ENCODE results near the gene ATL2.

DNA sequence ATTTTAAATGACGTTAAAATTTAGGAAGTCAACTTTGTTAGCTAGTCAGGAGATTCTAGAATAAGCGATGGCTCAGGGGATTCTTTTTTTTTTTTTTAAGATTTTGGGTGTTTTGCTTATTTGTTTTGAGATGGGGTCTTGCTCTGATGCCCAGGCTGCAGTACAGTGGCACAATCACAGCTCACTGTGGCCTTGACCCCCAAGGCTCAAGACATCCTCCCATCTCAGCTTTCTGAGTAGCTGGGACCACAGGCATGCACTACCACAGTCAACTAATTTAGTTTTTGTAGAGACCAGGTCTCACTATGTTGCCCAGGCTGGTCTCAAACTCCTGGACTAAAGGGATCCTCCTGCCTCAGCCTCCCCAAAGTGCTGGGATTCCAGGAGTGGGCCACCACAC, 16.9 kb downstream of the ATL2 start:
- TF ChIP-seq EZH2 (IDR thresholded peaks at IDR 0.05; ENCODE audit: borderline replicate concordance, low read depth, low read length, severe bottlenecking), result no peak
- TF ChIP-seq, protein P1, sequence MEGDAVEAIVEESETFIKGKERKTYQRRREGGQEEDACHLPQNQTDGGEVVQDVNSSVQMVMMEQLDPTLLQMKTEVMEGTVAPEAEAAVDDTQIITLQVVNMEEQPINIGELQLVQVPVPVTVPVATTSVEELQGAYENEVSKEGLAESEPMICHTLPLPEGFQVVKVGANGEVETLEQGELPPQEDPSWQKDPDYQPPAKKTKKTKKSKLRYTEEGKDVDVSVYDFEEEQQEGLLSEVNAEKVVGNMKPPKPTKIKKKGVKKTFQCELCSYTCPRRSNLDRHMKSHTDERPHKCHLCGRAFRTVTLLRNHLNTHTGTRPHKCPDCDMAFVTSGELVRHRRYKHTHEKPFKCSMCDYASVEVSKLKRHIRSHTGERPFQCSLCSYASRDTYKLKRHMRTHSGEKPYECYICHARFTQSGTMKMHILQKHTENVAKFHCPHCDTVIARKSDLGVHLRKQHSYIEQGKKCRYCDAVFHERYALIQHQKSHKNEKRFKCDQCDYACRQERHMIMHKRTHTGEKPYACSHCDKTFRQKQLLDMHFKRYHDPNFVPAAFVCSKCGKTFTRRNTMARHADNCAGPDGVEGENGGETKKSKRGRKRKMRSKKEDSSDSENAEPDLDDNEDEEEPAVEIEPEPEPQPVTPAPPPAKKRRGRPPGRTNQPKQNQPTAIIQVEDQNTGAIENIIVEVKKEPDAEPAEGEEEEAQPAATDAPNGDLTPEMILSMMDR (IDR thresholded peaks at IDR 0.05; ENCODE audit: borderline replicate concordance, extremely low read depth, low read length, poor library complexity, severe bottlenecking), result no peak

All from DND-41 (cell line).